Activated CD8-positive, alpha-beta memory T cell treated with anti-CD3 and anti-CD28 coated beads, Interleukin-2, amount 10 ng/mL, durations not matched to agents 7 days and 5 days (primary cell): Measurements from ENCODE around the gene STT3A. TPM values are rescaled to one million over a fixed set of nuclear protein-coding genes. Genes with fewer than 3 reads are reported as not detected.
"Not testable (repeated sequence)": the region's sequence is repeated elsewhere in the genome, so short reads cannot be mapped to it uniquely, and the experiment has no call there.

Experiments
- ATAC-seq: fragments of 150-1000 bp; cut with Tn5 transposase; one replicate; pipeline ENCODE4 v1.10.0; 2021; ENCODE audit warnings: moderate library complexity
- CTCF ChIA-PET: fragments of 350-600 bp; sonication (Branson Sonifier 250); formaldehyde crosslinking; loops from one replicate; lab custom pipeline; 2021; ENCODE audit warnings: antibody characterized with exemption; lab: Charles Lee
- DNase-seq: peaks from one replicate; pipeline ENCODE4 v3.0.0-alpha.2; 2020
- H3K27ac Mint-ChIP-seq: one replicate; pipeline ENCODE4 v1.8.0; 2021; ENCODE audit warnings: mild to moderate bottlenecking, mixed read lengths
- H3K27me3 Mint-ChIP-seq: one replicate; pipeline ENCODE4 v1.8.0; 2021; ENCODE audit warnings: mixed read lengths
- H3K36me3 Mint-ChIP-seq: one replicate; pipeline ENCODE4 v1.8.0; 2021; ENCODE audit warnings: mild to moderate bottlenecking, mixed read lengths
- H3K4me1 Mint-ChIP-seq: one replicate; pipeline ENCODE4 v1.8.0; 2021; ENCODE audit warnings: mixed read lengths
- H3K4me3 Mint-ChIP-seq: one replicate; pipeline ENCODE4 v1.8.0; 2021; ENCODE audit warnings: mild to moderate bottlenecking, moderate library complexity, mixed read lengths
- H3K9me3 Mint-ChIP-seq: one replicate; pipeline ENCODE4 v1.8.0; 2022; ENCODE audit warnings: low read depth, mixed read lengths
- total RNA-seq, 2 experiments: library from RNA; stranded (reverse); gene quantifications; one replicate each; pipeline ENCODE4 v1.2.3, GENCODE V29; 2021

The STT3A gene
- total RNA-seq, 2 experiments from 2014 or later: 82.9 to 128 TPM

GRCh38 chr11:125569915-125570621 lies 22.6 kb upstream of the STT3A start:
- CTCF ChIA-PET: interaction anchor here (0.6 to 2.5 kb wide), 7 partner anchors 13 to 333 kb away, joined by 4 to 11 read pairs (median 5); partner anchors contain the start of genes PUS3 and STT3A
- peak overlapping the region; percentile 89 for H3K4me3 Mint-ChIP-seq
- H3K4me1 Mint-ChIP-seq: peaks cover 27% of the 10 kb centered on the region
- peaks cover 19% of the 10 kb centered on the region for H3K36me3 Mint-ChIP-seq
- H3K27me3 Mint-ChIP-seq: no peaks in the 10 kb centered on the region
- DNase-seq (no peak), ATAC-seq (no peak)
- no peaks in the 10 kb centered on the region for H3K9me3 Mint-ChIP-seq
- H3K27ac Mint-ChIP-seq: peak overlapping the region; percentile 86

GRCh38 chr11:125570952-125571351 lies 21.7 kb upstream of the STT3A start:
- Mint-ChIP-seq H3K36me3 (peaks cover 24% of the 10 kb centered on the region), H3K9me3 (no peaks in the 10 kb centered on the region), H3K4me1 (peaks cover 28% of the 10 kb centered on the region), H3K4me3 (peak overlapping the region; percentile 89), H3K27me3 (no peaks in the 10 kb centered on the region), H3K27ac (no peak overlapping the region)
- no peak for DNase-seq
- no peak for ATAC-seq
- CTCF ChIA-PET: interaction anchor here (1.8 to 2.0 kb wide), 2 partner anchors 15 to 22 kb away, joined by 4 to 11 read pairs; partner anchors contain the start of gene STT3A

GRCh38 chr11:125572916-125573315 lies 19.7 kb upstream of the STT3A start:
- H3K27ac Mint-ChIP-seq: no peak overlapping the region
- ATAC-seq (no peak), DNase-seq (no peak)
- H3K4me1 Mint-ChIP-seq: peaks cover 23% of the 10 kb centered on the region
- no peak overlapping the region for H3K4me3 Mint-ChIP-seq
- no peaks in the 10 kb centered on the region for H3K27me3 Mint-ChIP-seq
- CTCF ChIA-PET: interaction anchor here (0.7 to 1.4 kb wide), 2 partner anchors 10 to 89 kb away, joined by 3 read pairs; no protein-coding TSS in a partner anchor
- H3K36me3 Mint-ChIP-seq: peaks cover 37% of the 10 kb centered on the region
- H3K9me3 Mint-ChIP-seq: no peaks in the 10 kb centered on the region

GRCh38 chr11:125577181-125577580 lies 15.5 kb upstream of the STT3A start:
- H3K9me3 Mint-ChIP-seq, CTCF ChIA-PET: not testable (repeated sequence)
- H3K36me3 Mint-ChIP-seq: peaks cover 55% of the 10 kb centered on the region

GRCh38 chr11:125578783-125579182 lies 13.9 kb upstream of the STT3A start:
- Mint-ChIP-seq H3K4me1 (peaks cover 1% of the 10 kb centered on the region), H3K4me3 (no peak overlapping the region), H3K9me3 (no peaks in the 10 kb centered on the region), H3K27ac (no peak overlapping the region), H3K27me3 (no peaks in the 10 kb centered on the region), H3K36me3 (peaks cover 58% of the 10 kb centered on the region)
- DNase-seq: no peak
- no peak for ATAC-seq
- CTCF ChIA-PET: interaction anchor here (1.1 kb wide), 1 partner anchor 47 kb away, joined by 3 read pairs; the partner anchor contains the start of gene CHEK1

More at GRCh38 chr11:125577181-125577580, 15.5 kb upstream of the STT3A start:
- H3K27me3 Mint-ChIP-seq, H3K4me3 Mint-ChIP-seq, DNase-seq, ATAC-seq, H3K4me1 Mint-ChIP-seq, H3K27ac Mint-ChIP-seq: not testable (repeated sequence)

GRCh38 chr11:125579811-125580210 lies 12.8 kb upstream of the STT3A start:
- no peak overlapping the region for H3K27ac Mint-ChIP-seq
- H3K36me3 Mint-ChIP-seq: peaks cover 59% of the 10 kb centered on the region
- H3K9me3 Mint-ChIP-seq: no peaks in the 10 kb centered on the region
- DNase-seq: no peak
- no peaks in the 10 kb centered on the region for H3K27me3 Mint-ChIP-seq
- ATAC-seq: no peak
- CTCF ChIA-PET: interaction anchor here (1.1 kb wide), 1 partner anchor 46 kb away, joined by 3 read pairs; the partner anchor contains the start of gene CHEK1
- peaks cover 1% of the 10 kb centered on the region for H3K4me1 Mint-ChIP-seq
- H3K4me3 Mint-ChIP-seq: no peak overlapping the region

- CTCF ChIA-PET: interaction anchor here (1.2 to 1.6 kb wide), 2 partner anchors 11 to 14 kb away, joined by 3 to 5 read pairs; partner anchors contain the start of gene EI24
- Mint-ChIP-seq H3K36me3 (peaks cover 38% of the 10 kb centered on the region), H3K9me3 (no peaks in the 10 kb centered on the region), H3K4me3 (no peak overlapping the region), H3K27ac (no peak overlapping the region), H3K27me3 (no peaks in the 10 kb centered on the region), H3K4me1 (peaks cover 3% of the 10 kb centered on the region)
- ATAC-seq (no peak), DNase-seq (no peak)
These were observed 9.2 kb upstream of the STT3A start for GRCh38 chr11:125583496-125583895.

- no peak for ATAC-seq
- Mint-ChIP-seq H3K36me3 (peaks cover 26% of the 10 kb centered on the region), H3K9me3 (no peaks in the 10 kb centered on the region), H3K4me3 (no peak overlapping the region), H3K27ac (no peak overlapping the region), H3K4me1 (peaks cover 5% of the 10 kb centered on the region), H3K27me3 (no peaks in the 10 kb centered on the region)
- CTCF ChIA-PET: interaction anchor here (1.8 kb wide), 1 partner anchor 15 kb away, joined by 4 read pairs; no protein-coding TSS in a partner anchor
- no peak for DNase-seq
These were observed 7.2 kb upstream of the STT3A start for GRCh38 chr11:125585487-125585886.

- Mint-ChIP-seq H3K4me1 (peaks cover 11% of the 10 kb centered on the region), H3K4me3 (no peak overlapping the region), H3K27ac (no peak overlapping the region), H3K27me3 (no peaks in the 10 kb centered on the region), H3K36me3 (peaks cover 22% of the 10 kb centered on the region), H3K9me3 (no peaks in the 10 kb centered on the region)
- CTCF ChIA-PET: interaction anchor here (1.8 kb wide), 1 partner anchor 16 kb away, joined by 4 read pairs; no protein-coding TSS in a partner anchor
- DNase-seq (no peak), ATAC-seq (peak; percentile 23)
These were observed 6.0 kb upstream of the STT3A start for GRCh38 chr11:125586623-125587022.

GRCh38 chr11:125587480-125587879 lies 5.2 kb upstream of the STT3A start:
- Mint-ChIP-seq H3K9me3 (no peaks in the 10 kb centered on the region), H3K36me3 (peaks cover 20% of the 10 kb centered on the region), H3K27me3 (no peaks in the 10 kb centered on the region), H3K4me1 (peaks cover 13% of the 10 kb centered on the region), H3K4me3 (no peak overlapping the region), H3K27ac (no peak overlapping the region)
- DNase-seq (no peak), ATAC-seq (no peak)
- CTCF ChIA-PET: no interaction called here

GRCh38 chr11:125588505-125588904 lies 4.1 kb upstream of the STT3A start:
- no peaks in the 10 kb centered on the region for H3K27me3 Mint-ChIP-seq
- no peaks in the 10 kb centered on the region for H3K9me3 Mint-ChIP-seq
- no peak for DNase-seq
- peak overlapping the region; percentile 17 for H3K27ac Mint-ChIP-seq
- H3K4me1 Mint-ChIP-seq: peaks cover 16% of the 10 kb centered on the region
- CTCF ChIA-PET: no interaction called here
- H3K36me3 Mint-ChIP-seq: peaks cover 13% of the 10 kb centered on the region
- ATAC-seq: no peak
- H3K4me3 Mint-ChIP-seq: no peak overlapping the region

GRCh38 chr11:125591649-125592304 lies 875 bp upstream of the STT3A start:
- Mint-ChIP-seq H3K4me3 (peak overlapping the region; percentile 89), H3K27ac (peak overlapping the region; percentile 95), H3K9me3 (no peaks in the 10 kb centered on the region), H3K36me3 (peaks cover 13% of the 10 kb centered on the region), H3K4me1 (peaks cover 41% of the 10 kb centered on the region), H3K27me3 (no peaks in the 10 kb centered on the region)
- CTCF ChIA-PET: interaction anchor here (1.2 to 3.2 kb wide), 4 partner anchors 22 to 289 kb away, joined by 3 to 15 read pairs (median 8); partner anchors contain the start of genes CHEK1 and EI24
- DNase-seq (peak; percentile 60), ATAC-seq (peak; percentile 17)

GRCh38 chr11:125593114-125593820 lies 615 bp downstream of the STT3A start:
- peak overlapping the region; percentile 89 for H3K4me3 Mint-ChIP-seq
- CTCF ChIA-PET: interaction anchor here (0.6 to 3.2 kb wide), 7 partner anchors 11 to 238 kb away, joined by 3 to 15 read pairs (median 3); partner anchors contain the start of genes CHEK1 and EI24
- ATAC-seq (peak; percentile 7), DNase-seq (no peak)
- no peaks in the 10 kb centered on the region for H3K27me3 Mint-ChIP-seq
- H3K4me1 Mint-ChIP-seq: peaks cover 41% of the 10 kb centered on the region
- no peaks in the 10 kb centered on the region for H3K9me3 Mint-ChIP-seq
- H3K27ac Mint-ChIP-seq: peak overlapping the region; percentile 95
- H3K36me3 Mint-ChIP-seq: peaks cover 18% of the 10 kb centered on the region
